Dendritic cell treated with granulocyte-macrophage colony-stimulating factor and Interleukin-4, amounts not matched to agents 40 ng/mL and 50 ng/mL, for 4 days (primary cell): ENCODE data around the gene CTDP1.

Source experiments
- H3K27ac Mint-ChIP-seq: one replicate; pipeline ENCODE4 v1.8.0; 2022; ENCODE audit warnings: mild to moderate bottlenecking, mixed read lengths
- H3K27me3 Mint-ChIP-seq: one replicate; pipeline ENCODE4 v1.8.0; 2022; ENCODE audit warnings: mild to moderate bottlenecking, mixed read lengths
- H3K36me3 Mint-ChIP-seq: one replicate; pipeline ENCODE4 v1.8.0; 2022; ENCODE audit warnings: low read depth, mixed read lengths
- H3K4me1 Mint-ChIP-seq: one replicate; pipeline ENCODE4 v1.8.0; 2022; ENCODE audit warnings: low read depth, mixed read lengths
- H3K4me3 Mint-ChIP-seq: one replicate; pipeline ENCODE4 v1.8.0; 2022; ENCODE audit warnings: mild to moderate bottlenecking, moderate library complexity, mixed read lengths
- H3K9me3 Mint-ChIP-seq: one replicate; pipeline ENCODE4 v1.8.0; 2022; ENCODE audit warnings: mixed read lengths
- intact Hi-C: fragments of 100-400 bp; cut with micrococcal nuclease; formaldehyde crosslinking; loops from one replicate; pipeline ENCODE4 v1.15.0; 2022

CTDP1 gene

GRCh38 chr18:79679552-79680099 is at the start of gene CTDP1:
CTDP1 (plus strand) TSS chr18:79679803; CDS start chr18:79679948, 145 bp downstream.
- Mint-ChIP-seq H3K27me3 (no peaks in the 10 kb centered on the region), H3K9me3 (no peaks in the 10 kb centered on the region), H3K4me3 (peak within 1 kb of the TSS; percentile 90), H3K36me3 (peaks cover 71% of the 10 kb centered on the region), H3K27ac (peak within 1 kb of the TSS; percentile 97), H3K4me1 (peaks cover 50% of the 10 kb centered on the region)
- intact Hi-C loops, result loop anchor here (1.0 to 10.0 kb wide), 3 partner anchors 272 to 465 kb away; partner anchors contain the start of genes SLC66A2 and TXNL4A

- Mint-ChIP-seq H3K9me3 (peaks cover 11% of the 10 kb centered on the region), H3K27ac (peak overlapping the region; percentile 4), H3K4me3 (no peak overlapping the region), H3K36me3 (no peaks in the 10 kb centered on the region), H3K4me1 (peaks cover 79% of the 10 kb centered on the region), H3K27me3 (peaks cover 35% of the 10 kb centered on the region)
- intact Hi-C loops, result no loop called here
These were observed 49.1 kb upstream of the CTDP1 start for GRCh38 chr18:79630281-79631095.

GRCh38 chr18:79631096-79631507 is 48.5 kb upstream of the CTDP1 start:
- H3K27me3 Mint-ChIP-seq, result peaks cover 36% of the 10 kb centered on the region
- intact Hi-C loops, result no loop called here
- H3K4me1 Mint-ChIP-seq, result peaks cover 74% of the 10 kb centered on the region
- peak overlapping the region; percentile 4 for H3K27ac Mint-ChIP-seq
- H3K9me3 Mint-ChIP-seq, result peaks cover 11% of the 10 kb centered on the region
- H3K4me3 Mint-ChIP-seq, result no peak overlapping the region
- no peaks in the 10 kb centered on the region for H3K36me3 Mint-ChIP-seq

GRCh38 chr18:79631761-79632446 is 47.7 kb upstream of the CTDP1 start:
- no peak overlapping the region for H3K27ac Mint-ChIP-seq
- intact Hi-C loops, result no loop called here
- H3K4me1 Mint-ChIP-seq, result peaks cover 66% of the 10 kb centered on the region
- no peak overlapping the region for H3K4me3 Mint-ChIP-seq
- H3K36me3 Mint-ChIP-seq, result no peaks in the 10 kb centered on the region
- H3K27me3 Mint-ChIP-seq, result peaks cover 35% of the 10 kb centered on the region
- peaks cover 11% of the 10 kb centered on the region for H3K9me3 Mint-ChIP-seq

GRCh38 chr18:79632765-79633164 is 46.8 kb upstream of the CTDP1 start:
- Mint-ChIP-seq H3K27ac (no peak overlapping the region), H3K36me3 (no peaks in the 10 kb centered on the region), H3K9me3 (peaks cover 11% of the 10 kb centered on the region), H3K4me3 (no peak overlapping the region), H3K27me3 (peaks cover 34% of the 10 kb centered on the region), H3K4me1 (peaks cover 58% of the 10 kb centered on the region)
- intact Hi-C loops, result no loop called here

GRCh38 chr18:79634186-79634585 is 45.4 kb upstream of the CTDP1 start:
- H3K27me3 Mint-ChIP-seq, result peaks cover 29% of the 10 kb centered on the region
- intact Hi-C loops, result no loop called here
- H3K36me3 Mint-ChIP-seq, result no peaks in the 10 kb centered on the region
- H3K27ac Mint-ChIP-seq, result peak overlapping the region; percentile 84
- peaks cover 11% of the 10 kb centered on the region for H3K9me3 Mint-ChIP-seq
- peaks cover 43% of the 10 kb centered on the region for H3K4me1 Mint-ChIP-seq
- no peak overlapping the region for H3K4me3 Mint-ChIP-seq

GRCh38 chr18:79634593-79635426 is 44.8 kb upstream of the CTDP1 start:
- peaks cover 11% of the 10 kb centered on the region for H3K9me3 Mint-ChIP-seq
- peak overlapping the region; percentile 13 for H3K4me3 Mint-ChIP-seq
- peak overlapping the region; percentile 84 for H3K27ac Mint-ChIP-seq
- H3K4me1 Mint-ChIP-seq, result peaks cover 41% of the 10 kb centered on the region
- intact Hi-C loops, result no loop called here
- peaks cover 31% of the 10 kb centered on the region for H3K27me3 Mint-ChIP-seq
- H3K36me3 Mint-ChIP-seq, result no peaks in the 10 kb centered on the region

GRCh38 chr18:79635427-79635726 is 44.2 kb upstream of the CTDP1 start:
- intact Hi-C loops, result no loop called here
- H3K9me3 Mint-ChIP-seq, result peaks cover 11% of the 10 kb centered on the region
- no peaks in the 10 kb centered on the region for H3K36me3 Mint-ChIP-seq
- H3K4me1 Mint-ChIP-seq, result peaks cover 41% of the 10 kb centered on the region
- H3K4me3 Mint-ChIP-seq, result no peak overlapping the region
- peaks cover 33% of the 10 kb centered on the region for H3K27me3 Mint-ChIP-seq
- peak overlapping the region; percentile 84 for H3K27ac Mint-ChIP-seq

GRCh38 chr18:79637181-79637920 is 42.3 kb upstream of the CTDP1 start:
- H3K9me3 Mint-ChIP-seq, result peaks cover 11% of the 10 kb centered on the region
- intact Hi-C loops, result no loop called here
- H3K36me3 Mint-ChIP-seq, result no peaks in the 10 kb centered on the region
- H3K4me3 Mint-ChIP-seq, result no peak overlapping the region
- H3K4me1 Mint-ChIP-seq, result peaks cover 36% of the 10 kb centered on the region
- peaks cover 28% of the 10 kb centered on the region for H3K27me3 Mint-ChIP-seq
- H3K27ac Mint-ChIP-seq, result peak overlapping the region; percentile 17

- H3K4me3 Mint-ChIP-seq, result no peak overlapping the region
- no peaks in the 10 kb centered on the region for H3K36me3 Mint-ChIP-seq
- peaks cover 45% of the 10 kb centered on the region for H3K4me1 Mint-ChIP-seq
- H3K9me3 Mint-ChIP-seq, result peaks cover 8% of the 10 kb centered on the region
- intact Hi-C loops, result no loop called here
- no peak overlapping the region for H3K27ac Mint-ChIP-seq
- peaks cover 28% of the 10 kb centered on the region for H3K27me3 Mint-ChIP-seq
These were observed 41.4 kb upstream of the CTDP1 start for GRCh38 chr18:79637921-79638909.

- H3K9me3 Mint-ChIP-seq, result no peaks in the 10 kb centered on the region
- intact Hi-C loops, result no loop called here
- H3K27me3 Mint-ChIP-seq, result peaks cover 28% of the 10 kb centered on the region
- H3K4me3 Mint-ChIP-seq, result no peak overlapping the region
- peak overlapping the region; percentile 49 for H3K27ac Mint-ChIP-seq
- no peaks in the 10 kb centered on the region for H3K36me3 Mint-ChIP-seq
- H3K4me1 Mint-ChIP-seq, result peaks cover 47% of the 10 kb centered on the region
These were observed 40.4 kb upstream of the CTDP1 start for GRCh38 chr18:79639072-79639829.
